ENCODE data around the gene NUP188.
A peak's percentile ranks its signal among the peaks of the same experiment; 100 is the strongest.

Gene NUP188

GRCh38 chr9:129008986-129009583 is 61.6 kb downstream of the NUP188 start:
- DNase-seq = no peak

- DNase-seq = no peak
These were observed 62.2 kb downstream of the NUP188 start for GRCh38 chr9:129009584-129010141.

GRCh38 chr9:129010267-129010975 is 62.9 kb downstream of the NUP188 start:
- no peak for DNase-seq

GRCh38 chr9:129011170-129011569 is 63.7 kb downstream of the NUP188 start:
- DNase-seq = no peak

- DNase-seq = no peak
These were observed 64.3 kb downstream of the NUP188 start for GRCh38 chr9:129011761-129012181.

- DNase-seq = no peak
These were observed 64.8 kb downstream of the NUP188 start for GRCh38 chr9:129012343-129012742.

- no peak for DNase-seq
These were observed 65.5 kb downstream of the NUP188 start for GRCh38 chr9:129012893-129013448.

GRCh38 chr9:129013674-129014073 is 66.2 kb downstream of the NUP188 start:
- DNase-seq = no peak

GRCh38 chr9:129014124-129014523 is 66.6 kb downstream of the NUP188 start:
- DNase-seq = no peak

GRCh38 chr9:129014608-129015007 is 67.1 kb downstream of the NUP188 start:
- no peak for DNase-seq

- no peak for DNase-seq
These were observed 73.6 kb downstream of the NUP188 start for GRCh38 chr9:129021091-129021490.

GRCh38 chr9:129022037-129022436 is 74.5 kb downstream of the NUP188 start:
- DNase-seq = no peak

GRCh38 chr9:129023036-129023907 is 75.8 kb downstream of the NUP188 start:
- no peak for DNase-seq

GRCh38 chr9:129023908-129024233 is 76.4 kb downstream of the NUP188 start:
- no peak for DNase-seq

GRCh38 chr9:129026442-129027223 is 79.1 kb downstream of the NUP188 start:
- no peak for DNase-seq

- no peak for DNase-seq
These were observed 79.8 kb downstream of the NUP188 start for GRCh38 chr9:129027224-129027684.

- no peak for DNase-seq
These were observed 80.2 kb downstream of the NUP188 start for GRCh38 chr9:129027685-129028191.

- peak; percentile 71 for DNase-seq
These were observed 80.9 kb downstream of the NUP188 start, which contains the start of gene SH3GLB2 for GRCh38 chr9:129028192-129028966. TSS of gene SH3GLB2 (minus strand) at chr9:129028331. CDS start at chr9:129028154, 177 bp downstream.

GRCh38 chr9:129030191-129030590 is 82.7 kb downstream of the NUP188 start:
- DNase-seq = no peak

GRCh38 chr9:129031514-129031913 is 84.0 kb downstream of the NUP188 start:
- DNase-seq = no peak

- no peak for DNase-seq
These were observed 85.2 kb downstream of the NUP188 start for GRCh38 chr9:129032541-129033159.

All from GF-D8 (cell line).